ENCODE measurements around the gene GRXCR1.

GRCh38 chr4:42942216-42942615 lies 49.7 kb downstream of the GRXCR1 start:
- no peak for TF ChIP-seq CTCF (optimal IDR thresholded peaks at IDR 0.05 in 1 of 3, IDR thresholded peaks at IDR 0.05 in 1 of 3, conservative IDR thresholded peaks at IDR 0.05 in 1 of 3; ENCODE audit: extremely low read depth in 1 of 3, insufficient read depth in 2 of 3, low read length in 3 of 3)
- TF ChIP-seq EZH2 (IDR thresholded peaks at IDR 0.05; ENCODE audit: low read length) = no peak

Measured in keratinocyte (primary cell).